Right atrium auricular region (tissue), 2 donors: ENCODE results near the gene SEH1L. TPM values are rescaled to one million over a fixed set of nuclear protein-coding genes. Genes with fewer than 3 reads are reported as not detected.

Experiments used
- DNase-seq: peaks from one replicate; pipeline ENCODE4 v3.0.0-alpha.2; 2019; ENCODE audit warnings: low spot score
- H3K27ac ChIP-seq, 2 donors: fragments of 200-600 bp; sonication (generic); 1 replicate in 1 of 2; 2 replicates in 1 of 2; pipeline ENCODE4 v1.5.1; 2016 to 2019
- H3K27me3 ChIP-seq, 2 donors: fragments of 200-600 bp; sonication (generic); one replicate each; pipeline versions ENCODE4 v1.5.1 to v1.6.0; 2017 to 2019
- H3K36me3 ChIP-seq: fragments of 200-600 bp; sonication (generic); one replicate; pipeline ENCODE4 v1.5.1; 2016
- H3K4me1 ChIP-seq, 2 donors: fragments of 200-600 bp; sonication (generic); one replicate each; pipeline versions ENCODE4 v1.5.1 to v1.6.0; 2017 to 2019
- H3K4me3 ChIP-seq, 2 donors: fragments of 200-600 bp; sonication (generic); 1 replicate in 1 of 2; 2 replicates in 1 of 2; pipeline ENCODE4 v1.5.1; 2017 to 2019; ENCODE audit warnings: mild to moderate bottlenecking in 1 of 2, moderate library complexity in 1 of 2
- H3K9me3 ChIP-seq, 2 donors: fragments of 200-600 bp; sonication (generic); one replicate each; pipeline ENCODE4 v1.5.1; 2019
- CTCF ChIP-seq, 2 donors: fragments of 200-600 bp; sonication (generic); IDR thresholded peaks; one replicate each; pipeline ENCODE4 v1.5.1; 2019; ENCODE audit warnings: antibody characterized with exemption in 2 of 2
- total RNA-seq, 2 donors: library from RNA; depleted of rRNA; stranded (reverse); fragments of >200 nt; gene quantifications; one replicate each; pipeline ENCODE4 v1.1.0, GENCODE V29; 2016

Gene SEH1L
- total RNA-seq, 2 donors from 2014 or later, result 7.7 to 17.7 TPM

DNA sequence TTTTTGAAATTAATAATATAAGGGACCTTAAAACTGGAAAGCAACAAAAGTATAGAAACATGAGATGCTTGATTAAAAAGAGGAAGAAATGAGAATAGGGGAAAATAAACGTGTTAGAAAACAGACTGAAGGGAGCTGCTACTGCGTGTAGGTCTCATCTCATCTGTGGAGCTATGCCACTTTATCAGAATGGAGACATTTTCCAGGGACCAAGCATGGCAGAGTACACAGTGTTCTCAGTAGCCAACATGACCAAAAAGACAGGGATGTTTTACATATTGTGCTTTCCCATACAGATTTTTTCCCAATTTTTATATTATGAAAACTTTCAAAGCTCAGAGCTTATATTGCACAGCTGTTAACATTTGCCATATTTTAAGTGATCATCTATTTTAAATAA, 66.4 kb downstream of the SEH1L start:
- no peak for DNase-seq
- Histone ChIP-seq H3K9me3 (no peaks in the 10 kb centered on the region), H3K4me3 (no peak overlapping the region), H3K4me1 (no peaks in the 10 kb centered on the region), H3K36me3 (peaks cover 53% of the 10 kb centered on the region), H3K27me3 (no peaks in the 10 kb centered on the region), H3K27ac (peak overlapping the region in 1 of 2 donors; percentile 17)
- no peak for TF ChIP-seq CTCF (IDR thresholded peaks at IDR 0.05)

DNA sequence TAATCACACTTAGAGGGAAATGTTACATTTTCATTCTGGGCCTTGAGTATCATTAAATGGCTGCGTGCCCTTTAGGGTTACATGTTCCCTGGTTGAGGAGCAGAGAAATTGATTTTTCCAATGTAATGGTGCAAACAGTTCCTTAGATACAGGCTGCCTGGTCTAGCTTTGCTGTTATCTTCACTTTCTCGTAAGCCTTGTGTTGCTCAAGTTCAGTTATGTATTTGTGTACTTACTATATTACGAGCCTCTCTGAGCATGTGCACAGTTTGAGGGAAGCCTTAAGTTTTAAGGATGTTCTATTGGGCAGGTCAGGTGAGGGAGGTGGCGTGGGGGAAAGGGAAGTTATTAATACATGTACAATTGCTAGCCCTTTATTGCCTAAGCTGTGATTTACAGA, 67.0 kb downstream of the SEH1L start:
- Histone ChIP-seq H3K4me3 (no peak overlapping the region), H3K4me1 (no peaks in the 10 kb centered on the region), H3K9me3 (no peaks in the 10 kb centered on the region), H3K27me3 (no peaks in the 10 kb centered on the region), H3K27ac (no peak overlapping the region), H3K36me3 (peaks cover 53% of the 10 kb centered on the region)
- DNase-seq, result no peak
- no peak for TF ChIP-seq CTCF (IDR thresholded peaks at IDR 0.05)

DNA sequence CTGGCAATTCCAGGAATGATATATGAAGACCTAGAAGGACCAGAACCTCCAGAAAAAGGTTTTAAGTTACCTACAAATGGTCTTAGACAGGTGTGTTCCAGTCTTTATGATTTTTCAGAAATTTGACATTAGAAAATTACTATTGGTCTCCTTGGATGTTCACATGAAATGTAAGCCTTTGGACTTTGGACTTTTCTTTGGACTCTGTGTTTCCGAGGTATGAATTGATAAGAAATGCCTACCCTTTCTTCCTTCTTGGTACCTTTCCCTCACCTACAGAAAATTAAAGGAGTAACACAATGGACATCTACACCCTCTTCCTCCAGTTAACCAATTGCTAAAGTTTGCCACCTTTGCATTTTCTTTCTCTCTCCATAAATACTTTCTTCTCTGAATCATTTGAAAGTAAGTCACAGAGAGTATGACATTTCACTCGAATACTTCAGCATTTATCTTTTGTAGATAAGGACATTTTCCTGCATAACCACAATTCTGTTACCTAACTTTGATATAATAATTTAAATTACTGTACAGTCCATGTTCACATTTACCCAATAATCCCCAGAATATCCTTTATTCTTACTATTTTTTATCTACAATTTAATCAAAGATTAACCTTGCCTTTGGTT, 69.5 kb downstream of the SEH1L start:
- Histone ChIP-seq H3K36me3 (peaks cover 47% of the 10 kb centered on the region), H3K27me3 (no peaks in the 10 kb centered on the region), H3K4me3 (no peak overlapping the region), H3K9me3 (no peaks in the 10 kb centered on the region), H3K27ac (no peak overlapping the region), H3K4me1 (no peaks in the 10 kb centered on the region)
- no peak for TF ChIP-seq CTCF (IDR thresholded peaks at IDR 0.05)
- no peak for DNase-seq

DNA sequence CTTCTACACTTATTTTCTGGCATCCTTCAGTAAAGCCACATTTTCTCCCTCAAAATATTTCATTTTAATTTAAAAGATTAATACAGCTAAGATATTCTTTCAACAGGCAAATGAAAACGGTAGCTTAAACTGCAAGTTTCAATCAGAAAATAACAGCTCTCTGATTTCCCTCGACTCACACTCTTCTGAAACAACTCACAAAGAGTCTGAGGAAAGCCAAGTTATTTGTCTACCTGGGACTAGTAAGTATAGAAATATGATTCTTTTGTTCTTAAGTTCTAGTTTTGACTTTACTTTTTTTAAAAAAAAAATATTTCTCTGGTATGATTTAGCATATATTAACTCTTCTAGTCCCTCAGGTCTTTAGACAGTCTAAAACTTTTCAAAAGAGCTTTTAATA, 70.6 kb downstream of the SEH1L start:
- H3K36me3 ChIP-seq, result peaks cover 47% of the 10 kb centered on the region
- no peaks in the 10 kb centered on the region for H3K9me3 ChIP-seq
- DNase-seq, result no peak
- H3K27ac ChIP-seq, result no peak overlapping the region
- no peak overlapping the region for H3K4me3 ChIP-seq
- no peaks in the 10 kb centered on the region for H3K4me1 ChIP-seq
- H3K27me3 ChIP-seq, result no peaks in the 10 kb centered on the region
- TF ChIP-seq CTCF (IDR thresholded peaks at IDR 0.05), result no peak

DNA sequence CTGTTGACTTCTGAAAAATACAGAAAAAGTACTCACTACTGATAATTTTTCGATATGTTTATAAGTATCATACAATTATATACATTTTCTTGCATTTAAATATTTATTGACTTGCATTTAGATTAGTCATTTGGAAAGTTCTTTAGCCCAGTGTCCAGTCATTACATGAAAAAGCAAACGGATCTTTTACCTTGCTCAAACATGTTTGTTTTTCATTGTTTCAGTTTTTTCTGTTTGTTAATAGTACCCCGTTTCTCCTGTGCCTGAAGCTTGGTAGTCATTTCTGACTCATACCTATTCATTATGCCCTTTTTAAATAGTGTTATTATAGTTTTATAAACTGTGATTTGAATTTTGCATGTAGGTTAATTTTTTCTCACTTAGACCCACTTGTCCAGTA, 71.5 kb downstream of the SEH1L start:
- no peak for DNase-seq
- no peak overlapping the region for H3K4me3 ChIP-seq
- no peak overlapping the region for H3K27ac ChIP-seq
- no peaks in the 10 kb centered on the region for H3K4me1 ChIP-seq
- no peaks in the 10 kb centered on the region for H3K27me3 ChIP-seq
- no peak for TF ChIP-seq CTCF (IDR thresholded peaks at IDR 0.05)
- H3K9me3 ChIP-seq, result no peaks in the 10 kb centered on the region
- peaks cover 47% of the 10 kb centered on the region for H3K36me3 ChIP-seq

DNA sequence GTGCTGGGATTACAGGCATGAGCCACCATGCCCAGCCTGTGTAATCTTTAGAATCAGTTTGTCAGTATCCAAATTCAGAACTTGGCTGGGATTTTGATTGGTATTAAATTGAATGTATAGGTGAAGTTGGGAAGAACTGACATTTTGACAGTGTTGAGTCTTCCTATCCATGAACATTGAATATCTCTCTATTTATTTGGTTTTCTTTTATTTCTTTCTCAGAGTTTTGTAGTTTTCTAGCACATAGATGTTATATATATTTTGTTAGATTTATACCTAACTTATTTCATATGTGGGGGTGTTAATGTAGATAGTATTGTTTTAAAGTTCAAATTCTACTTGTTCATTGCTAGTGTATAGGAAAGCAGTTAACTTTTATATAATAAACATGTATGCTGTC, 74.8 kb downstream of the SEH1L start:
- H3K4me1 ChIP-seq, result peaks cover 0 to 11% of the 10 kb centered on the region in 2 donors
- H3K27ac ChIP-seq, result no peak overlapping the region
- no peaks in the 10 kb centered on the region for H3K27me3 ChIP-seq
- H3K36me3 ChIP-seq, result peaks cover 31% of the 10 kb centered on the region
- no peaks in the 10 kb centered on the region for H3K9me3 ChIP-seq
- no peak overlapping the region for H3K4me3 ChIP-seq
- no peak for TF ChIP-seq CTCF (IDR thresholded peaks at IDR 0.05)
- DNase-seq, result no peak
